NCI-H2227 (cell line): ENCODE measurements around the gene SLC29A1.
"Not testable (repeated sequence)": the region's sequence is repeated elsewhere in the genome, so short reads cannot be mapped to it uniquely, and the experiment has no call there.

Experiments used
- DNase-seq: peaks from one replicate; lab custom pipeline; 2025; ENCODE audit not compliant: unreplicated experiment; lab: John Stamatoyannopoulos, UW

SLC29A1 gene

GRCh38 chr6:44223319-44224028, at the start of gene SLC29A1:
TSS of gene SLC29A1 (plus strand) at chr6:44223595. CDS start at chr6:44227314, 3,719 bp downstream.
- peak; percentile 80 for DNase-seq

DNA sequence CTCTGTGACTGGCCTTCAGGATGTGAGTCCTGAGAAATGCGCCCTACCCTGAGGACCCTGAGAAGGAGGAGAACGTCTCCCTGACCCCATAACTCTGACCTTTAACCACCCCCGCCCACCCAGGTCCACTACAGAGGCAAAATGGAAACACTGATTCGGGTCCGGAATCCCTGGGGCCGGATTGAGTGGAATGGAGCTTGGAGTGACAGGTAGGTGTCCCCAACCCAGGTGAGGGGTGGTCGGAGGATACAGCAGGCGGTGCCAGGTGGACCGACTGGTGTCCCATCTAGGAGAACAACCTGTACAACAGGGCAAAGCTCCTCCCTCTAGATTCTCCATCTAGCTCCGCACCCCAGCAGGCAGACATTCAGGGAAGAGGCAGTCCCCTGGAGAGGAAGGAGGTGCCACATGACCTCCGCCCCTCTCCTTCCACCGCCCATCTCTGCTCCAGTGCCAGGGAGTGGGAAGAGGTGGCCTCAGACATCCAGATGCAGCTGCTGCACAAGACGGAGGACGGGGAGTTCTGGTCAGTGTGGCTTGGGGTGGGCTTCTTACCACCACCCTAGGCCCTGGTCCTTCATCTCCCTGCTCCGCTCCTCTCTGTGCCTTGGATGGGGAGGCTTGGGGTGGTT, 47.1 kb upstream of the SLC29A1 start:
- DNase-seq = no peak

- DNase-seq = no peak
Measured at GRCh38 chr6:44176762-44177509, 46.5 kb upstream of the SLC29A1 start.

DNA sequence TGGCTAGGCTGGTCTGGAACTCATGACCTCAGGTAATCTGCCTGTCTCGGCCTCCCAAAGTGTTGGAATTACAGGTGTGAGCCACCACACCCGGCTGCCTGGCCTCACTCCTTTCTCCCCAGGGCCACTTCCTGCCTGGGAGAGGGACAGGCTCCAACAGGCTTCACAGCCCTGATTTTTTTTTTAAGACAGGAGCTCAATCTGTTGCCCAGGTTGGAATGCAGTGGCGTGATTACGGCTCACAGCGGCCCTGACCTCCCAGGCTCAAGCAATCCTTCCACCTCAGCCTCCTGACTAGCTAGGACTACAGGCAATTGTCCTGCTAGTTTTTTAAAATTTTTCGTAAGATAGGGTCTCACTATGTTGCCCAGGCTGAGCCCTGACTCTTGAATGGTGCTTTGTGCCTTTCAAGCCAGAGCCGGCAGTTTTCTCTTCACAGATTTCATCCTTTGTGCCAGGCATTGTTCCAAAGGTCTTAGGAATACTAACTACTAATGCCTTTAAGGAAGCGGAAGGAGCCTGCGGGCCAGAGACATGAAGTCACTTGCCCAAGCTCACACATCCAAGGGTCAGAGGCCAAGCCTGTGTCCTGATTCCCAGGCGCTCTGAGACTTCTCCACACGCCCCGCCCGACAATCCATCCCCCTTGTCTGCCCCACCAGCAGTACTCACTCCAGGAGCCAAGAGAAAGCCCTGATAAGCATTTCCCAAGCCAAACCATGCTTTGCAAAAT, 45.5 kb upstream of the SLC29A1 start:
- DNase-seq = no peak

DNA sequence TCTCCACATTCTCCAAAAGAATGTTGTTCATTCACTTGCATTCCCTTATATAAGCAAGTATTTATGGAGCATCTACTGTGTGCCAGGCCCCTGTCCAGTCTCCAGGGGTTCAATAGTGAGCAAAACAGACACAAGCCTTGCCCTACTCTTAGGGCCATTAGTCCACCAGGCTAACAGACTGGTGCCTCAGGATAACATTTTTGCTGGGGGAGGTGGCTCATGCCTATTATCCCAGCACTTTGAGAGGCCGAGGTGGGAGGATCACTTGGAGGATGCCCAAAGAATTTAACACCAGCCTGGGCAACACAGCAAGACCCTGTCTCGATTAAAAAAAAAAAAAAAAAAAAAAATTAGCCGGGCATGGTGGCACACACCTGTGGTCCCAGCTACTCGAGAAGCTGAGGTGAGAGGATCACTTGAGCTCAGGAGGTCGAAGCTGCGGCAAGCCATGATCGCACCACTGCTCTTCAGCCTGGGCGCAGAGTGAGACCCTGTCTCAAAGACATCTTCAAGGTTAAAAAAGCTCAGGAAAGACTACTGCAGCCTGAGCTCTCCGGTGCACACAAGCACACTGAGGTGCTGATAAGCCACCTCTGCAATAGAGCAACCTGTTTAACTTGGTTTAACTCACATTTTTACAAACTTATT, 44.8 kb upstream of the SLC29A1 start:
- DNase-seq = no peak

DNA sequence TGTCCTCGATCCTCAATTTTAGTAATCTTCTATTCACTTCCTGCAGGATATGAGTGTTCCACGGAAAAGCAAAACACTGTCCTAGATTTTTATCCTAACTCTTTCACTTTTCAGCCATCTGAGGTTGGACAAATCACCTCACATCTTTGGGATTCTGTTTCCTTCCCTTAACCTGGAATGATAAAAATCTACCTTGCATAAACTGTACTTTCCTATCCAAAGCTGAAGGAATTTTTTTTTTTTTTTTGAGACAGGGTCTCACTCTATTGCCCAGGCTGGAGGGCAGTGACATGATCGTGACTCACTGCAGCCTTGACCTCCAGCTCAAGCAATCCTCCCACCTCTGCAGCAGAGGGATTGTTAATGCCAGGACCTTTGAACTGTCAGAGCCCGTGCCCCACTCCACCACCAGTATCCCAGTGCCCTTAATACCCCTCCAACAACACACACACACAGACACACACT, 44.3 kb upstream of the SLC29A1 start:
- DNase-seq = no peak

DNA sequence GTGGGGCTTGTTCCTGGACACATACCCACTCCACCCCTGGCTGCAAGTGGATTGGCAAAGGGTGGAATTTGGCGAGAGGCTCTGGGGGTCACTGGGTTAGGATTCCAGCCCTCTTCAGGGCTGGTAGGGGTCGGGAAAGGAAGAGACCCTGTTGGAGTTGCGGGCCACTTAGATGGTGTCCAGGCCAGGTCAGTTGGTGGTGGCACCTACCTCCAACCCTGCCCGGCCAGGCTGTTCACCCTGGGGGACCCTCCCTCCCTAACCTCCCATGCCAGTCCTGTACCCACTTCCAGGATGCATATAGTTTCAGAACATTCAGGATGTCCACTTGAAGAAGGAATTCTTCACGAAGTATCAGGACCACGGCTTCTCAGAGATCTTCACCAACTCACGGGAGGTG, 43.7 kb upstream of the SLC29A1 start:
- no peak for DNase-seq

DNA sequence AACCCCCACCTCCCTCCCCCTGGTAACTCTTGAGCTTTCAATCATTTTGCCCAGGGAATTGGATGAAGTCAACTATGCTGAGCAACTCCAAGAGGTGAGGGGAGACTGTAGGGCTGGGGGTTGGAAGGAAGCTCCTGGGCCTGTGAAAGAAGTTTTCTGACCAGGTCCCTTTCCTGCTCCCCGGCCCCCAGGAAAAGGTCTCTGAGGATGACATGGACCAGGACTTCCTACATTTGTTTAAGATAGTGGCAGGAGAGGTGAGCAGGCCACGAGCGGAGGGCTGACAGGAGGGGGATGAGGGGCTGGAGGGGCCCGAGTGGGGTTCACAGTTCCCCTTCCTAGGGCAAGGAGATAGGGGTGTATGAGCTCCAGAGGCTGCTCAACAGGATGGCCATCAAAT, 43.0 kb upstream of the SLC29A1 start:
- no peak for DNase-seq

DNA sequence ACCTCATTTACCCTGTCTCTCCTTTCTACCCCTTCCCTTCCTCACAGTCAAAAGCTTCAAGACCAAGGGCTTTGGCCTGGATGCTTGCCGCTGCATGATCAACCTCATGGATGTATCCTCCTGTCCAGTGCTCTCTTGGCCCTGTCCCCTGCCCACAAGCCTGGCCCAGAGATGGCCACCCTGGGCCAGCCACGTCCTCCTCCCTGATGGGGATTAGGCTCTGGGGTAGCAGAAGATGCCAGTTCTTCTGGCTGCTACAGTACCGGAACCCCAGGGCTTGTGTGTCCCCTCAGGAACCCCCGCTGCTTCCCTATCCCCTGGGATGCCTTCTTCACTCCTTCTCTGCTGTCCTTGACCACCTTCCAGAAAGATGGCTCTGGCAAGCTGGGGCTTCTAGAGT, 42.5 kb upstream of the SLC29A1 start:
- DNase-seq = no peak

GRCh38 chr6:44181784-44182183, 41.6 kb upstream of the SLC29A1 start:
- DNase-seq = not testable (repeated sequence)

GRCh38 chr6:44182911-44183390, 40.4 kb upstream of the SLC29A1 start:
- DNase-seq = no peak

DNA sequence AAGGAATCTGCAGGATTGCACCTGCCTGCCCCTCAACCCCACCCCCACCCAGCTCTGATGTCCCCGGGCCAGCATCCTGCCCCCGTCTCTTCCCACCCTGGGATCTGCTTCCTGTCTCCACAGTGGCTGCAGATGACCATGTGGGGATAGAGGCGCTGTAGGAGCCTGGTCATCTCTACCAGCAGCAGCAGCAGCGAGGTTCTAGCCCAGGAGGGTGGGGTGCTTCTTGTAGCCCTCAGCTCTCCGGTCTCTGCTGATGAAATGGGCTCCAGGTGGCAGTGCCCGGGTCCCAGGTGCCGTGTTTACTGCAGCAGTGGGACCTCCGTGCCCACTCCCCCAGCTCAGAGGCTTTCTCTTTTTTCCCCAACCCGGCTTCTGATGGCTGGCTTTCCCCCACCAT, 39.6 kb upstream of the SLC29A1 start:
- DNase-seq = no peak

DNA sequence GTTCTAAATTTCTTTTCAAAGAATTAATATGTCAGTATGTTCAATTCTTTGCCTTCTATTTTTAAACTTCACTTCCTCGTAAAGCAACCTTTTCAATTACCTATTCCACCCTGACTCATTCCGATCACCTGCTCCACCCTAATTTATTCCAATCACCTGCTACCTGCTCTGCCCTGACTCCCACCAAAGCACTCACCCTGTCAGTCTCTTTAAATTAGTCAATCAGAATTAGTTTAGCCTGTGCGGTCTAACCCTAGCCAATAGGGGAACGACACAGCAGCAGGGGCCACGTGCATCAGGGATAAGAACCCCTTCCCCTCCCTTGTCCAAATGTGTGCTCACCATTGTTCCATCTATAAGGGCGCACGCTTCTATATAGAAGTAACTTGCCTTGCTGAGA, 38.0 kb upstream of the SLC29A1 start:
- DNase-seq = not testable (repeated sequence)

DNA sequence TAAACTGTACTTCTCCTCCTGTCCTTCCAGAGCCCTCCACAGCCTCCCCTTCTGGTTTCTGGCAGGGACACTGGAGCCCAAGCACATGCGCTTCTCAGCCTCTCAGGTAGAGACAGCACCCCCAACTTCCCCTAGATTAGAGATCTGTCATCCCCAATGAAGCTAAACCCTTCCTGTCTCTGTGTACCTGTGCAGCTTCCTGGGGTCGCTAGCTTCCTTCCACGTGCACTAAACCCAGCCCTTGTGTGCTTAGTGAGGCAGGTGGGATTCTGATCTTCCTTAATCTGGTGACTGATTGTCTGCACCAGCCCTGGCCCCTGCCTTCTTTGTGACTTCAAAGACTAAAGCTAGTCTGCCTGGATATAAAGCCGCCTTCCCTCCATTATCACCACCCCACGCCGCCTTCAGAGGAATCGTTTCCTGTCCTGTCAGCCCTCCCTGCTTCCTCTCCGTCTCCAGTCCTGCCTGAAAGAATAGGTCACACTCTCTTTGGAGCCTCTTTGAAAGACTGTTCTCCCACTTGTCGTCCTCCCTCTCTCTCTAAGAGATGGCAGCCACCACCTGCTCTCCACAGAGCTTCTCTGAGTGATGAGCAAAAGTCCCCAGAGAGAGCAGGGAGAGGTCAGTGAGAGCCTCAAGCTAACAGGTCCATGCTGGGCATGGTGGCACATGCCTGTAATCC, 37.3 kb upstream of the SLC29A1 start:
- no peak for DNase-seq

GRCh38 chr6:44186635-44187025, 36.8 kb upstream of the SLC29A1 start:
- no peak for DNase-seq

GRCh38 chr6:44188819-44189218, 34.6 kb upstream of the SLC29A1 start:
- no peak for DNase-seq

DNA sequence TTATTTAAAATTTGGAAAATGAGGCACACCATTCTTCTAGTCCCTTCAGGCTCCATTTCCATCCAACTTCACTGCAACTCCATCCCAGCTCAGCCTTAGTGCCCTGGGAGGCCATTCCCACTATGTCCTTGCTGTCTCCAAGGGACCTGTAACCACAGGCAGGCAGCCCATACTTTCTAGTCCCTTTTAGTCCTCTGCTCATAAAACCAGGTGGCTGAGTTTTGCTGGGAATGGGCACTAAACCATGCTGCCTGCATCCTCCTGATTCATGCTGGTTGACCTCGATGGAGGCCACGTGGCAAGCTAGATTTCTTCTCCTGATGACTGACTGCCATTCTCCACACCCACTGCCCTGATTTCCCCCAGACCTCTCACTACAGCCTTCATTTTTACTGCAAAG, 34.1 kb upstream of the SLC29A1 start:
- no peak for DNase-seq

GRCh38 chr6:44190715-44191114, 32.7 kb upstream of the SLC29A1 start:
- no peak for DNase-seq

DNA sequence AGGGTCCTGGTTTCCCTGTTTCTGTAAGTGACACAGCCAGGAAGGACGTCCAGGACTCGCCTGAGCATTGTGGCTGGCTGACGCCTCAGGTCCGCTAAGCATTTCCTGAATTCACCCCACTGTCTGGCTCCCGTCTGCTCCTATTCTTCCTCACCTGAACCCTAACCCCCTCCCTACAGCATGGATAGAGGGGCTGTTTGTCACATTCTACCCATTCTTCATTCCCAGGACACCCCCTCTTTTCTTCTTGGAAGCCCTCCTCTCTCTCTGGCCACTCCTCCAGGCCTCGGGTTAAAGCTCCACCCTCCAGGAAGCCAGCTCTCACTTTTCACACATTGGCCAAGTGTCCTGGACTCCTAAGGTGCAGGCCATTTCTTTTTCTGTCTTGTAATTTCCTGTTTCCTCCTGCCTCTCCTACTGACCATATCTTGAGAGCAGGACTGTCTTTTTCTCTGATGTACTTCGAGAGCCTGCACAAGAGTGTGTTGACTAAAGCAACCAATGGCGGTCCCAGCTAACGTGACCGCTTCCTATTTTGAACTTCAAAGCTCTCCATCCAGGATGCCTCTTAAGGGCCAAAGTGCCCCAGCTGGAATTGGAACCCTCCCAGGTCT, 30.9 kb upstream of the SLC29A1 start:
- DNase-seq = peak; percentile 10
